Stimulated activated memory B cell treated with anti-CD40 and anti-IgM and Interleukin-4, amounts not matched to agents 10 μg/mL and 1 μg/mL and 100 μg/mL, for 72 hours (primary cell): Measurements from ENCODE around the gene PRTN3.
A peak's percentile ranks its signal among the peaks of the same experiment; 100 is the strongest.
"Not testable (repeated sequence)": the region's sequence is repeated elsewhere in the genome, so short reads cannot be mapped to it uniquely, and the experiment has no call there.

Experiments
- ATAC-seq: fragments of 150-1000 bp; cut with Tn5 transposase; 2 replicates; pipeline ENCODE4 v1.10.0; 2021
- H3K27ac Mint-ChIP-seq: one replicate; pipeline ENCODE4 v1.8.0; 2022; ENCODE audit warnings: mild to moderate bottlenecking, mixed read lengths
- H3K27me3 Mint-ChIP-seq: one replicate; pipeline ENCODE4 v1.8.0; 2022; ENCODE audit warnings: mixed read lengths
- H3K36me3 Mint-ChIP-seq: one replicate; pipeline ENCODE4 v1.8.0; 2022; ENCODE audit warnings: mixed read lengths
- H3K4me1 Mint-ChIP-seq: one replicate; pipeline ENCODE4 v1.8.0; 2022; ENCODE audit warnings: mixed read lengths
- H3K4me3 Mint-ChIP-seq: one replicate; pipeline ENCODE4 v1.8.0; 2022; ENCODE audit warnings: mild to moderate bottlenecking, moderate library complexity, mixed read lengths
- H3K9me3 Mint-ChIP-seq: one replicate; pipeline ENCODE4 v1.8.0; 2022; ENCODE audit warnings: mixed read lengths

Gene PRTN3

GRCh38 chr19:821825-822503 lies 18.8 kb upstream of the PRTN3 start, which contains the start of gene PLPPR3:
PLPPR3 (minus strand) TSS chr19:821955; CDS start chr19:821559, 396 bp downstream.
- ATAC-seq, result peak; percentile 47
- H3K9me3 Mint-ChIP-seq, result peaks cover under 1% of the 10 kb centered on the region
- H3K27ac Mint-ChIP-seq, result no peak within 1 kb of the TSS
- peaks cover 2% of the 10 kb centered on the region for H3K36me3 Mint-ChIP-seq
- H3K4me3 Mint-ChIP-seq, result no peak within 1 kb of the TSS
- H3K27me3 Mint-ChIP-seq, result peaks cover 28% of the 10 kb centered on the region
- no peaks in the 10 kb centered on the region for H3K4me1 Mint-ChIP-seq

- ATAC-seq, result no peak
- Mint-ChIP-seq H3K36me3 (no peaks in the 10 kb centered on the region), H3K4me1 (no peaks in the 10 kb centered on the region), H3K4me3 (no peak overlapping the region), H3K27ac (no peak overlapping the region), H3K27me3 (peaks cover 43% of the 10 kb centered on the region), H3K9me3 (no peaks in the 10 kb centered on the region)
Observed at GRCh38 chr19:823565-824121, 17.2 kb upstream of the PRTN3 start.

GRCh38 chr19:824885-825284 lies 15.9 kb upstream of the PRTN3 start:
- Mint-ChIP-seq H3K9me3 (no peaks in the 10 kb centered on the region), H3K27me3 (peaks cover 55% of the 10 kb centered on the region), H3K4me1 (peaks cover 9% of the 10 kb centered on the region), H3K27ac (no peak overlapping the region), H3K4me3 (no peak overlapping the region), H3K36me3 (no peaks in the 10 kb centered on the region)
- ATAC-seq, result no peak

GRCh38 chr19:825897-826644 lies 14.7 kb upstream of the PRTN3 start:
- no peaks in the 10 kb centered on the region for H3K36me3 Mint-ChIP-seq
- ATAC-seq, result no peak
- H3K27me3 Mint-ChIP-seq, result peaks cover 65% of the 10 kb centered on the region
- H3K4me1 Mint-ChIP-seq, result peaks cover 9% of the 10 kb centered on the region
- no peaks in the 10 kb centered on the region for H3K9me3 Mint-ChIP-seq
- no peak overlapping the region for H3K27ac Mint-ChIP-seq
- H3K4me3 Mint-ChIP-seq, result no peak overlapping the region

GRCh38 chr19:827314-827709 lies 13.5 kb upstream of the PRTN3 start:
- Mint-ChIP-seq H3K4me1 (peaks cover 9% of the 10 kb centered on the region), H3K4me3 (no peak overlapping the region), H3K36me3 (no peaks in the 10 kb centered on the region), H3K9me3 (no peaks in the 10 kb centered on the region), H3K27me3 (peaks cover 78% of the 10 kb centered on the region), H3K27ac (no peak overlapping the region)
- ATAC-seq, result no peak

GRCh38 chr19:827710-828321 lies 13.0 kb upstream of the PRTN3 start, which contains the start of gene AZU1:
AZU1 (plus strand) TSS chr19:827837; CDS start chr19:827847, 10 bp downstream.
- H3K27me3 Mint-ChIP-seq, result peaks cover 74% of the 10 kb centered on the region
- no peaks in the 10 kb centered on the region for H3K36me3 Mint-ChIP-seq
- H3K9me3 Mint-ChIP-seq, result no peaks in the 10 kb centered on the region
- no peak within 1 kb of the TSS for H3K27ac Mint-ChIP-seq
- H3K4me1 Mint-ChIP-seq, result peaks cover 9% of the 10 kb centered on the region
- no peak for ATAC-seq
- no peak within 1 kb of the TSS for H3K4me3 Mint-ChIP-seq

- no peak overlapping the region for H3K4me3 Mint-ChIP-seq
- H3K27me3 Mint-ChIP-seq, result peaks cover 63% of the 10 kb centered on the region
- H3K4me1 Mint-ChIP-seq, result peaks cover 9% of the 10 kb centered on the region
- ATAC-seq, result no peak
- H3K9me3 Mint-ChIP-seq, result no peaks in the 10 kb centered on the region
- H3K27ac Mint-ChIP-seq, result no peak overlapping the region
- H3K36me3 Mint-ChIP-seq, result no peaks in the 10 kb centered on the region
Observed at GRCh38 chr19:829129-829758, 11.6 kb upstream of the PRTN3 start.

- Mint-ChIP-seq H3K27ac (no peak overlapping the region), H3K36me3 (no peaks in the 10 kb centered on the region), H3K27me3 (peaks cover 74% of the 10 kb centered on the region), H3K4me3 (no peak overlapping the region), H3K9me3 (no peaks in the 10 kb centered on the region), H3K4me1 (peaks cover 9% of the 10 kb centered on the region)
- no peak for ATAC-seq
Observed at GRCh38 chr19:831407-832369, 9.1 kb upstream of the PRTN3 start.

GRCh38 chr19:834216-834615 lies 6.6 kb upstream of the PRTN3 start:
- Mint-ChIP-seq H3K27ac (no peak overlapping the region), H3K36me3 (no peaks in the 10 kb centered on the region), H3K4me3 (no peak overlapping the region)

GRCh38 chr19:835210-835810 lies 5.5 kb upstream of the PRTN3 start:
- H3K27ac Mint-ChIP-seq, result no peak overlapping the region
- peaks cover 69% of the 10 kb centered on the region for H3K27me3 Mint-ChIP-seq
- no peaks in the 10 kb centered on the region for H3K9me3 Mint-ChIP-seq
- H3K36me3 Mint-ChIP-seq, result no peaks in the 10 kb centered on the region
- H3K4me1 Mint-ChIP-seq, result no peaks in the 10 kb centered on the region
- peak; percentile 99 for ATAC-seq
- no peak overlapping the region for H3K4me3 Mint-ChIP-seq

More at GRCh38 chr19:834216-834615, 6.6 kb upstream of the PRTN3 start:
- ATAC-seq, result no peak
- Mint-ChIP-seq H3K4me1 (peaks cover 6% of the 10 kb centered on the region), H3K9me3 (no peaks in the 10 kb centered on the region), H3K27me3 (peaks cover 74% of the 10 kb centered on the region)

- not testable (repeated sequence) for H3K27ac Mint-ChIP-seq, H3K36me3 Mint-ChIP-seq, H3K4me3 Mint-ChIP-seq, H3K9me3 Mint-ChIP-seq, ATAC-seq
- peaks cover 82% of the 10 kb centered on the region for H3K27me3 Mint-ChIP-seq
- H3K4me1 Mint-ChIP-seq, result peaks cover 26% of the 10 kb centered on the region
Observed at GRCh38 chr19:842802-843179, 2.0 kb downstream of the PRTN3 start.

- Mint-ChIP-seq H3K27ac (no peak overlapping the region), H3K36me3 (peaks cover 5% of the 10 kb centered on the region), H3K4me1 (peaks cover 26% of the 10 kb centered on the region), H3K27me3 (peaks cover 84% of the 10 kb centered on the region), H3K4me3 (no peak overlapping the region), H3K9me3 (peaks cover 3% of the 10 kb centered on the region)
- no peak for ATAC-seq
Observed at GRCh38 chr19:843180-843835, 2.5 kb downstream of the PRTN3 start.

GRCh38 chr19:843836-844545 lies 3.2 kb downstream of the PRTN3 start:
- Mint-ChIP-seq H3K27me3 (peaks cover 84% of the 10 kb centered on the region), H3K9me3 (peaks cover 3% of the 10 kb centered on the region), H3K4me3 (no peak overlapping the region), H3K27ac (no peak overlapping the region), H3K4me1 (peaks cover 26% of the 10 kb centered on the region), H3K36me3 (peaks cover 5% of the 10 kb centered on the region)
- no peak for ATAC-seq
